Large intestine (tissue), 3 donors: ENCODE measurements around the gene CDH2. TPM values are rescaled to one million over a fixed set of nuclear protein-coding genes. Genes with fewer than 3 reads are reported as not detected.

Experiments
- DNase-seq, 2 donors: peaks; one replicate each; pipeline versions ENCODE4 v3.0.0 to v3.0.0-alpha.2; 2013
- H3K27ac ChIP-seq: one replicate; pipeline ENCODE4 v1.5.1; 2013; ENCODE audit warnings: low read length
- H3K27me3 ChIP-seq: 2 replicates; pipeline ENCODE4 v1.6.1; 2013; ENCODE audit warnings: low read length; ENCODE audit not compliant: control insufficient read depth, insufficient read depth
- H3K36me3 ChIP-seq: 2 replicates; pipeline ENCODE4 v1.6.1; 2013; ENCODE audit warnings: low read length; ENCODE audit not compliant: control insufficient read depth, insufficient read depth
- H3K4me1 ChIP-seq: one replicate; pipeline ENCODE4 v1.6.1; 2013; ENCODE audit warnings: low read length; ENCODE audit not compliant: control insufficient read depth, insufficient read depth
- H3K4me3 ChIP-seq: one replicate; pipeline ENCODE4 v1.5.1; 2013; ENCODE audit warnings: low read length
- H3K9me3 ChIP-seq: one replicate; pipeline ENCODE4 v1.6.1; 2013; ENCODE audit warnings: mild to moderate bottlenecking, low read depth, low read length, moderate library complexity; ENCODE audit not compliant: control insufficient read depth
- WGBS: methylation state at CpG from one replicate; pipeline ENCODE4 v1.1.5; 2013; ENCODE audit warnings: low lambda C conversion rate; ENCODE audit not compliant: insufficient coverage; 5-methylcytosine and 5-hydroxymethylcytosine counted together
- polyA plus RNA-seq: library from polyadenylated mRNA; unstranded; fragments of 120-200 nt; gene quantifications from one replicate; pipeline ENCODE4 v1.2.1, GENCODE V29; 2013

Gene CDH2
- polyA plus RNA-seq, 1 donor: 14.2 TPM

GRCh38 chr18:27970321-27970720 is 206.6 kb downstream of the CDH2 start:
- H3K36me3 ChIP-seq: no peaks in the 10 kb centered on the region
- peaks cover 2% of the 10 kb centered on the region for H3K9me3 ChIP-seq
- no peak overlapping the region for H3K27ac ChIP-seq
- H3K27me3 ChIP-seq: peaks cover 5% of the 10 kb centered on the region
- 100% methylated on average over 1 of the region's 1 CpG for WGBS
- no peak for DNase-seq
- H3K4me3 ChIP-seq: no peak overlapping the region
- H3K4me1 ChIP-seq: no peaks in the 10 kb centered on the region

GRCh38 chr18:27969206-27969605 is 207.7 kb downstream of the CDH2 start:
- Histone ChIP-seq H3K4me3 (no peak overlapping the region), H3K27ac (no peak overlapping the region), H3K36me3 (no peaks in the 10 kb centered on the region), H3K4me1 (no peaks in the 10 kb centered on the region), H3K27me3 (peaks cover 2% of the 10 kb centered on the region), H3K9me3 (no peaks in the 10 kb centered on the region)
- 80% methylated on average over 1 of the region's 1 CpG for WGBS
- no peak for DNase-seq

- no CpG with 5 or more reads among the region's 4 CpGs for WGBS
- H3K27ac ChIP-seq: no peak overlapping the region
- DNase-seq: no peak
- no peaks in the 10 kb centered on the region for H3K27me3 ChIP-seq
- H3K4me3 ChIP-seq: no peak overlapping the region
- H3K36me3 ChIP-seq: no peaks in the 10 kb centered on the region
- no peaks in the 10 kb centered on the region for H3K4me1 ChIP-seq
- no peaks in the 10 kb centered on the region for H3K9me3 ChIP-seq
These were observed 208.8 kb downstream of the CDH2 start for GRCh38 chr18:27967913-27968824.

- Histone ChIP-seq H3K4me1 (no peaks in the 10 kb centered on the region), H3K4me3 (no peak overlapping the region), H3K9me3 (no peaks in the 10 kb centered on the region), H3K27ac (no peak overlapping the region), H3K36me3 (no peaks in the 10 kb centered on the region), H3K27me3 (no peaks in the 10 kb centered on the region)
- no CpG with 5 or more reads among the region's 4 CpGs for WGBS
- no peak for DNase-seq
These were observed 210.0 kb downstream of the CDH2 start for GRCh38 chr18:27966881-27967280.

- WGBS: 0% methylated on average over 1 of the region's 1 CpG
- DNase-seq: no peak
These were observed 212.1 kb downstream of the CDH2 start for GRCh38 chr18:27964811-27965210.

GRCh38 chr18:27959101-27959500 is 217.8 kb downstream of the CDH2 start:
- no peak for DNase-seq
- Histone ChIP-seq H3K27ac (no peak overlapping the region), H3K9me3 (no peaks in the 10 kb centered on the region), H3K4me3 (no peak overlapping the region), H3K36me3 (no peaks in the 10 kb centered on the region), H3K27me3 (no peaks in the 10 kb centered on the region), H3K4me1 (no peaks in the 10 kb centered on the region)

More at GRCh38 chr18:27964811-27965210, 212.1 kb downstream of the CDH2 start:
- H3K36me3 ChIP-seq: no peaks in the 10 kb centered on the region
- no peaks in the 10 kb centered on the region for H3K9me3 ChIP-seq
- H3K4me3 ChIP-seq: no peak overlapping the region
- H3K27me3 ChIP-seq: no peaks in the 10 kb centered on the region
- H3K27ac ChIP-seq: no peak overlapping the region
- no peaks in the 10 kb centered on the region for H3K4me1 ChIP-seq

GRCh38 chr18:27956001-27956640 is 220.8 kb downstream of the CDH2 start:
- H3K9me3 ChIP-seq: no peaks in the 10 kb centered on the region
- no peak for DNase-seq
- 100% methylated on average over 1 of the region's 6 CpGs for WGBS

GRCh38 chr18:27954226-27954625 is 222.7 kb downstream of the CDH2 start:
- no CpG with 5 or more reads among the region's 3 CpGs for WGBS
- no peaks in the 10 kb centered on the region for H3K4me1 ChIP-seq
- no peak overlapping the region for H3K4me3 ChIP-seq
- no peaks in the 10 kb centered on the region for H3K9me3 ChIP-seq
- no peaks in the 10 kb centered on the region for H3K27me3 ChIP-seq
- peak in 1 of 2 donors; percentile 8 for DNase-seq
- no peaks in the 10 kb centered on the region for H3K36me3 ChIP-seq
- no peak overlapping the region for H3K27ac ChIP-seq

More at GRCh38 chr18:27956001-27956640, 220.8 kb downstream of the CDH2 start:
- Histone ChIP-seq H3K27me3 (no peaks in the 10 kb centered on the region), H3K4me1 (no peaks in the 10 kb centered on the region), H3K27ac (no peak overlapping the region), H3K36me3 (no peaks in the 10 kb centered on the region), H3K4me3 (no peak overlapping the region)

- no peaks in the 10 kb centered on the region for H3K27me3 ChIP-seq
- H3K27ac ChIP-seq: no peak overlapping the region
- no peaks in the 10 kb centered on the region for H3K36me3 ChIP-seq
- H3K9me3 ChIP-seq: no peaks in the 10 kb centered on the region
- no peak for DNase-seq
- no peaks in the 10 kb centered on the region for H3K4me1 ChIP-seq
- no peak overlapping the region for H3K4me3 ChIP-seq
These were observed 224.2 kb downstream of the CDH2 start for GRCh38 chr18:27952741-27953140.

- H3K4me1 ChIP-seq: no peaks in the 10 kb centered on the region
- H3K27ac ChIP-seq: no peak overlapping the region
- DNase-seq: no peak
- no peaks in the 10 kb centered on the region for H3K9me3 ChIP-seq
- H3K36me3 ChIP-seq: no peaks in the 10 kb centered on the region
- H3K27me3 ChIP-seq: no peaks in the 10 kb centered on the region
- WGBS: 95% methylated on average over 4 of the region's 5 CpGs
- no peak overlapping the region for H3K4me3 ChIP-seq
These were observed 226.2 kb downstream of the CDH2 start for GRCh38 chr18:27950648-27951228.
